Measurements from ENCODE around the gene CASP9. TPM values are rescaled to one million over a fixed set of nuclear protein-coding genes. Genes with fewer than 3 reads are reported as not detected.

The CASP9 gene
- total RNA-seq, 2 donors from 2014 or later: 14.5 to 15.5 TPM

- intact Hi-C loops (cut with DNase I): no loop called here
- Histone ChIP-seq H3K9ac (ENCODE audit: low read depth in 2 of 2, low read length in 2 of 2) (no peak overlapping the region), H3K27ac (no peak overlapping the region), H3K4me3 (no peak overlapping the region), H3K4me1 (no peaks in the 10 kb centered on the region), H3K36me3 (peaks cover 9% of the 10 kb centered on the region), H3K9me3 (no peaks in the 10 kb centered on the region), H3K27me3 (no peaks in the 10 kb centered on the region)
- no peak for TF ChIP-seq CTCF (IDR thresholded peaks at IDR 0.05)
- no peak for DNase-seq
Measured at GRCh38 chr1:15546641-15547040, 22.6 kb upstream of the CASP9 start.

DNA sequence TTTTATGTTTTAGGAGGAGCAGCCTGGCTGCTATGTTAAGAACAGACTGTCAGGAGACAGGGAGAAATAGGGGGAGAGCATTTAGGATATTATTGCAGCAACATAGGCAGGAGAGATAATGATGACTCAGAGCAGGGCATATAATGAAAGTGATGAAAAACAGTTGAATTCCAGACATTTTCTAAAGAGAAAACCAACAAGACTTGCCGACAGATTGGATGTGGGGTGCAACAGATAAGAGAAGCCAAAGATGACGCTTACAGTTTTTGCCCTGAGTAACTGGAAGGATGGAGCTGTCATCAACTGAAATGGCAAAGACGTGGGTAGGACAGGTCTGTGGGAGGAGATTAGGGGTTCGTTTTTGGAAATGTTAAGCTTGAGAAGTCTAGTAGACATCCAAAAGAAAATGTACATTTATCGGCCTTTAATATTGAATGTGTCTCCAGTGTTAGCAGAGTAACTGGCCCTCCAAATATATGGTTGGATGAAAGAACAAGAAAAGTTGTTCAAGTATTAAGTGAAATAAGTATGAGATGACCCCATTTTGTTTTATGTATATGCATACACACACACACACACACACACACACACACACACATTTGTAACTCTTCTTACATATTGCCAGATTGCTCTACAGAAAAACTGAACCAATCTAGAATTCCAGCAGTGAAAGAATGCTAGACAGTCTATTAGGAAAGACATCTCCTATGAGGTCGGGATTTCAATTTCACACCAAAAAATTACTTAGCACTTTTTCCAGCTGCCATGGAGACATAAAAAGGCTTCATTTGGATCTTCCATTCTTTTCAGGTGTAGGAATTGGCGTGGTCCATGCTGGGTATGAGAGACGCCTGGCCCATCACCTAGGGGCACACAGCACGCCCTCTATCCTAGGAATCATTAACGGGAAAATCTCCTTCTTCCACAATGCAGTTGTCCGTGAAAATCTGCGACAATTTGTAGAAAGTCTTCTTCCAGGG lies 19.9 kb upstream of the CASP9 start:
- peaks cover 17% of the 10 kb centered on the region for H3K36me3 ChIP-seq
- no peak for TF ChIP-seq CTCF (IDR thresholded peaks at IDR 0.05)

GRCh38 chr1:15543251-15543588 lies 19.2 kb upstream of the CASP9 start:
- no peak for TF ChIP-seq CTCF (IDR thresholded peaks at IDR 0.05)
- intact Hi-C loops (cut with DNase I): no loop called here
- no peaks in the 10 kb centered on the region for H3K9me3 ChIP-seq
- DNase-seq: no peak
- H3K27ac ChIP-seq: no peak overlapping the region
- peaks cover 17% of the 10 kb centered on the region for H3K36me3 ChIP-seq
- no peaks in the 10 kb centered on the region for H3K27me3 ChIP-seq
- H3K9ac ChIP-seq (ENCODE audit: low read depth in 2 of 2, low read length in 2 of 2): no peak overlapping the region
- H3K4me1 ChIP-seq: no peaks in the 10 kb centered on the region
- H3K4me3 ChIP-seq: no peak overlapping the region

More for the DNA sequence above, 19.9 kb upstream of the CASP9 start:
- Histone ChIP-seq H3K27me3 (no peaks in the 10 kb centered on the region), H3K9me3 (no peaks in the 10 kb centered on the region), H3K4me1 (no peaks in the 10 kb centered on the region), H3K9ac (ENCODE audit: low read depth in 2 of 2, low read length in 2 of 2) (no peak overlapping the region), H3K4me3 (no peak overlapping the region), H3K27ac (no peak overlapping the region)
- intact Hi-C loops (cut with DNase I): no loop called here
- DNase-seq: no peak

GRCh38 chr1:15542388-15543250 lies 18.6 kb upstream of the CASP9 start:
- no peak overlapping the region for H3K9ac ChIP-seq (ENCODE audit: low read depth in 2 of 2, low read length in 2 of 2)
- no peaks in the 10 kb centered on the region for H3K27me3 ChIP-seq
- H3K4me1 ChIP-seq: no peaks in the 10 kb centered on the region
- DNase-seq: no peak
- TF ChIP-seq CTCF (IDR thresholded peaks at IDR 0.05): no peak
- H3K36me3 ChIP-seq: peaks cover 17% of the 10 kb centered on the region
- H3K27ac ChIP-seq: no peak overlapping the region
- H3K9me3 ChIP-seq: no peaks in the 10 kb centered on the region
- intact Hi-C loops (cut with DNase I): no loop called here
- H3K4me3 ChIP-seq: no peak overlapping the region

- DNase-seq: no peak
- Histone ChIP-seq H3K27ac (no peak overlapping the region), H3K9ac (ENCODE audit: low read depth in 2 of 2, low read length in 2 of 2) (no peak overlapping the region), H3K9me3 (no peaks in the 10 kb centered on the region), H3K36me3 (peaks cover 17% of the 10 kb centered on the region), H3K4me3 (no peak overlapping the region), H3K27me3 (no peaks in the 10 kb centered on the region), H3K4me1 (no peaks in the 10 kb centered on the region)
- intact Hi-C loops (cut with DNase I): no loop called here
- no peak for TF ChIP-seq CTCF (IDR thresholded peaks at IDR 0.05)
Measured at GRCh38 chr1:15541231-15541792, 17.3 kb upstream of the CASP9 start.
